ENCODE measurements around the gene INAFM2. TPM values are rescaled to one million over a fixed set of nuclear protein-coding genes. Genes with fewer than 3 reads are reported as not detected.

Gene INAFM2
- total RNA-seq, 1 experiment from 2014 or later: 25.4 TPM

DNA sequence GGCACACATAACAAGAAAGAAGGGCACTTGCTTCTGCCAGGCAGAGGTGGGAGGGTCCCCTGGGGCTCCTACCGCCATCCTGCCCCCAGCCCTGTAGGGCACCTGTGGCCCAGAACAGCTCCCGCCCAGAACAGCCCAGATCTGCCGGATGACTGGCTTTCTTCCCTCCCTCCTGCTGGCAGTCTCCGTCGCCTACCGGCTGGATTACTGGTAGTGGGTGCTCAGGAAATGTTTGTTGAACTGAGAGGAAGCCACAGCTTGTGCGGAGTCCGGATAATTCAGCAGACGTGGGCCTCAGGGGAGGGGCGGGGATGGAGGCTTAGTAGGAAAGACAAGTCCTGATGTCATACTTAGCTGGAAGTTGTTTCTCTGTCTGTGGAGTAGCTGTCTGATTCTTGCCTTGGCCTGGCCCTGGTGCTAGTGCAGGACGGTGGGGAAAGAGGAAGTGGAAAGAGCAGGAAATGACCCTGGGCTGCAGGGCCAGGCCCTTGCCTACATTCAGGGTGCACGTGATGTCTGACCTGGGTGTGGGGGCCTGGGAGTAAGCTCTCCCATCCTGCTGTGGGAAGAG is 10.5 kb downstream of the INAFM2 start:
- H2BK15ac ChIP-seq (ENCODE audit: low read depth, low read length): no peak overlapping the region
- no peak overlapping the region for H2BK120ac ChIP-seq (ENCODE audit: low read depth, low read length, poor library complexity, severe bottlenecking)
- H3K9ac ChIP-seq (ENCODE audit: extremely low read depth, insufficient read length, low read length): no peak overlapping the region
- Mint-ChIP-seq H3K27ac (no peak overlapping the region), H3K4me3 (no peak overlapping the region), H3K27me3 (ENCODE audit: low read depth) (peaks cover 11% of the 10 kb centered on the region), H3K9me3 (peaks cover 0 to 4% of the 10 kb centered on the region in 2 experiments; a peak in 1 of 5 replicates), H3K4me1 (peaks cover 27 to 41% of the 10 kb centered on the region in 2 experiments), H3K36me3 (ENCODE audit: insufficient read depth in 1 of 3, low read depth in 3 of 3) (peaks cover 3 to 13% (median 7%) of the 10 kb centered on the region in 3 experiments; a peak in 6 of 7 replicates)
- TF ChIP-seq, protein P1, sequence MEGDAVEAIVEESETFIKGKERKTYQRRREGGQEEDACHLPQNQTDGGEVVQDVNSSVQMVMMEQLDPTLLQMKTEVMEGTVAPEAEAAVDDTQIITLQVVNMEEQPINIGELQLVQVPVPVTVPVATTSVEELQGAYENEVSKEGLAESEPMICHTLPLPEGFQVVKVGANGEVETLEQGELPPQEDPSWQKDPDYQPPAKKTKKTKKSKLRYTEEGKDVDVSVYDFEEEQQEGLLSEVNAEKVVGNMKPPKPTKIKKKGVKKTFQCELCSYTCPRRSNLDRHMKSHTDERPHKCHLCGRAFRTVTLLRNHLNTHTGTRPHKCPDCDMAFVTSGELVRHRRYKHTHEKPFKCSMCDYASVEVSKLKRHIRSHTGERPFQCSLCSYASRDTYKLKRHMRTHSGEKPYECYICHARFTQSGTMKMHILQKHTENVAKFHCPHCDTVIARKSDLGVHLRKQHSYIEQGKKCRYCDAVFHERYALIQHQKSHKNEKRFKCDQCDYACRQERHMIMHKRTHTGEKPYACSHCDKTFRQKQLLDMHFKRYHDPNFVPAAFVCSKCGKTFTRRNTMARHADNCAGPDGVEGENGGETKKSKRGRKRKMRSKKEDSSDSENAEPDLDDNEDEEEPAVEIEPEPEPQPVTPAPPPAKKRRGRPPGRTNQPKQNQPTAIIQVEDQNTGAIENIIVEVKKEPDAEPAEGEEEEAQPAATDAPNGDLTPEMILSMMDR (conservative IDR thresholded peaks at IDR 0.05): no peak
- H3K18ac ChIP-seq (ENCODE audit: insufficient read length, low read depth, low read length): no peak overlapping the region
- no peak for DNase-seq
- no CpG with 5 or more reads among the region's 12 CpGs for WGBS (ENCODE audit: extremely low coverage, insufficient read length, low lambda C conversion rate)
- no peak overlapping the region for H3K4ac ChIP-seq (ENCODE audit: low read depth, low read length)
- H3K27ac ChIP-seq (ENCODE audit: insufficient read length, low read depth, low read length): no peak overlapping the region
- H3K23ac ChIP-seq (ENCODE audit: insufficient read length, low read depth, low read length): no peak overlapping the region
- H2BK5ac ChIP-seq (ENCODE audit: insufficient read length, low read length): no peak overlapping the region
- no peaks in the 10 kb centered on the region for H3K79me1 ChIP-seq (ENCODE audit: insufficient read depth, low read depth, low read length, poor library complexity, severe bottlenecking)
- H3K9me3 ChIP-seq (ENCODE audit: control insufficient read depth, low read depth, low read length): no peaks in the 10 kb centered on the region
- no peaks in the 10 kb centered on the region for H3K79me2 ChIP-seq (ENCODE audit: insufficient read depth, low read length)
- no peaks in the 10 kb centered on the region for H3K4me1 ChIP-seq (ENCODE audit: insufficient read depth, low read length)
- no peak overlapping the region for H2AK5ac ChIP-seq (ENCODE audit: insufficient read length, low read length)
- no peaks in the 10 kb centered on the region for H3K23me2 ChIP-seq (ENCODE audit: insufficient read length, low read depth, low read length, poor library complexity, severe bottlenecking)
- no peak overlapping the region for H4K8ac ChIP-seq (replicated peaks; ENCODE audit: insufficient read length, low read depth, low read length)
- H3K14ac ChIP-seq (ENCODE audit: insufficient read depth, low read length): no peak overlapping the region; the same call in 1 of the 2 replicates
- no peaks in the 10 kb centered on the region for H3K27me3 ChIP-seq (ENCODE audit: insufficient read depth, low read length)
- no peak overlapping the region for H2BK12ac ChIP-seq (ENCODE audit: insufficient read length, low read depth, low read length)
- H3K4me2 ChIP-seq (ENCODE audit: insufficient read depth, insufficient read length, low read length): no peak overlapping the region
- H2BK20ac ChIP-seq (ENCODE audit: low read depth, low read length, poor library complexity, severe bottlenecking): no peak overlapping the region
- no peak overlapping the region for H3K56ac ChIP-seq (ENCODE audit: insufficient read length, low read depth, low read length)
- H2AFZ ChIP-seq (ENCODE audit: low read length): no peak overlapping the region
- H3T11ph ChIP-seq (ENCODE audit: low read length): no peak overlapping the region
- no peaks in the 10 kb centered on the region for H4K20me1 ChIP-seq (ENCODE audit: control insufficient read depth, insufficient read depth, insufficient read length)
- H4K5ac ChIP-seq (ENCODE audit: insufficient read length, low read depth, low read length): no peak overlapping the region
- no peak overlapping the region for H4K91ac ChIP-seq (ENCODE audit: insufficient read length, low read depth, low read length)
